HepG2 (cell line): ENCODE measurements around the gene EFEMP2. TPM values are rescaled to one million over a fixed set of nuclear protein-coding genes. Genes with fewer than 3 reads are reported as not detected.

Source experiments
- CEBPB ChIP-seq: IDR thresholded peaks from 2 replicates; pipeline ENCODE4 v1.6.1; 2011; ENCODE audit warnings: low read depth, low read length, improper control_type of control experiment, borderline replicate concordance
- DMTF1 ChIP-seq: sonication (generic); formaldehyde crosslinking; IDR thresholded peaks from 2 replicates; pipeline ENCODE4 v1.4.0; 2020; ENCODE audit warnings: mild to moderate bottlenecking, missing genetic modification reagents
- ETV6 ChIP-seq: sonication (generic); formaldehyde crosslinking; conservative IDR thresholded peaks from 2 replicates; pipeline ENCODE4 v1.4.0; 2020; ENCODE audit warnings: missing genetic modification reagents
- NCOA1 ChIP-seq: sonication (generic); formaldehyde crosslinking; IDR thresholded peaks from 2 replicates; pipeline ENCODE4 v1.9.0; 2021; ENCODE audit warnings: missing genetic modification reagents
- NFATC3 ChIP-seq: sonication (generic); formaldehyde crosslinking; IDR thresholded peaks from 2 replicates; pipeline ENCODE4 v1.5.1; 2020; ENCODE audit warnings: mild to moderate bottlenecking, missing genetic modification reagents
- NPAS2 ChIP-seq: sonication (generic); formaldehyde crosslinking; IDR thresholded peaks from 2 replicates; pipeline ENCODE4 v1.8.0; 2022; ENCODE audit warnings: mild to moderate bottlenecking, missing genetic modification reagents, borderline replicate concordance
- NR2F6 ChIP-seq, 2 experiments: IDR thresholded peaks; 2 replicates each; pipeline ENCODE4 v1.6.1; 2016; ENCODE audit warnings: antibody characterized with exemption in 1 of 2, mild to moderate bottlenecking in 1 of 2
- PATZ1 ChIP-seq: sonication (generic); formaldehyde crosslinking; IDR thresholded peaks from 2 replicates; pipeline ENCODE4 v1.4.0; 2020; ENCODE audit warnings: missing genetic modification reagents
- PBX2 ChIP-seq: IDR thresholded peaks from 2 replicates; pipeline ENCODE4 v1.6.1; 2016; ENCODE audit warnings: control low read depth
- PHF21A ChIP-seq: sonication (generic); formaldehyde crosslinking; IDR thresholded peaks from 2 replicates; pipeline ENCODE4 v1.5.0; 2020; ENCODE audit warnings: mild to moderate bottlenecking, missing genetic modification reagents
- PPARG ChIP-seq: conservative IDR thresholded peaks from 2 replicates; pipeline ENCODE4 v1.6.1; 2016; ENCODE audit warnings: missing biosample characterization, missing genetic modification reagents
- RELA ChIP-seq: sonication (generic); formaldehyde crosslinking; IDR thresholded peaks from 2 replicates; pipeline ENCODE4 v1.4.0; 2020; ENCODE audit warnings: missing genetic modification reagents
- SRSF9 ChIP-seq: fragments of 200-400 bp; formaldehyde crosslinking; IDR thresholded peaks from 2 replicates; pipeline ENCODE4 v1.6.1; 2018; ENCODE audit warnings: borderline replicate concordance, mild to moderate bottlenecking, low read depth, low read length; ENCODE audit not compliant: insufficient read depth, poor library complexity, severe bottlenecking
- STAT5B ChIP-seq: sonication (generic); formaldehyde crosslinking; IDR thresholded peaks from 2 replicates; pipeline ENCODE4 v1.4.0; 2020; ENCODE audit warnings: missing genetic modification reagents
- ZBTB21 ChIP-seq: sonication (generic); formaldehyde crosslinking; IDR thresholded peaks from 2 replicates; pipeline ENCODE4 v1.4.0; 2020; ENCODE audit warnings: missing genetic modification reagents
- ZFP36L1 ChIP-seq: sonication (generic); formaldehyde crosslinking; IDR thresholded peaks from 2 replicates; pipeline ENCODE4 v1.8.0; 2022; ENCODE audit warnings: mild to moderate bottlenecking, missing genetic modification reagents, moderate library complexity
- ZMYM4 ChIP-seq: sonication (generic); formaldehyde crosslinking; IDR thresholded peaks from 2 replicates; pipeline ENCODE4 v1.8.1; 2023; ENCODE audit warnings: mild to moderate bottlenecking, missing genetic modification reagents
- ZNF264 ChIP-seq: sonication (generic); formaldehyde crosslinking; IDR thresholded peaks from 2 replicates; pipeline ENCODE4 v1.4.0; 2020; ENCODE audit warnings: missing genetic modification reagents
- ZNF431 ChIP-seq: sonication (generic); formaldehyde crosslinking; IDR thresholded peaks from 2 replicates; pipeline ENCODE4 v1.9.0; 2022; ENCODE audit warnings: missing genetic modification reagents, low read depth, mild to moderate bottlenecking, borderline replicate concordance
- ZNF709 ChIP-seq: sonication (generic); formaldehyde crosslinking; IDR thresholded peaks from 2 replicates; pipeline ENCODE4 v1.5.0; 2020; ENCODE audit warnings: mild to moderate bottlenecking, missing genetic modification reagents
- polyA plus RNA-seq, 8 experiments: library from polyadenylated mRNA; depleted of rRNA in 3 of 8; stranded (reverse) in 7 of 8; unstranded in 1 of 8; fragments of >200 nt; fragmentation: Illumina TruSeq in 4 of 8; extraction: Trizol in 4 of 8; gene quantifications; 2 replicates each; pipeline versions ENCODE4 v1.2.1 to v1.2.3, GENCODE V29; 2011 to 2016; ENCODE audit warnings: low read depth in 4 of 8, missing spikeins in 1 of 8, mixed read lengths in 1 of 8; ENCODE audit not compliant: insufficient read depth in 1 of 8
- total RNA-seq, 5 experiments: library from RNA; depleted of rRNA; stranded (reverse); fragments of >200 nt; fragmentation: Illumina TruSeq; extraction: Trizol; gene quantifications; 2 replicates each; pipeline ENCODE4 v1.2.3, GENCODE V29; 2016; ENCODE audit warnings: low read depth in 1 of 5
- TF ChIP-seq, protein P1 (sequence below): IDR thresholded peaks from 2 replicates; pipeline ENCODE4 v1.6.1; 2018; ENCODE audit warnings: missing genetic modification reagents
- TF ChIP-seq, protein P2 (sequence below): sonication (generic); formaldehyde crosslinking; IDR thresholded peaks from 2 replicates; pipeline ENCODE4 v1.5.0; 2020; ENCODE audit warnings: missing genetic modification reagents
- TF ChIP-seq, protein P3 (sequence below): sonication (generic); formaldehyde crosslinking; IDR thresholded peaks from 2 replicates; pipeline ENCODE4 v1.9.0; 2021; ENCODE audit warnings: missing genetic modification reagents, borderline replicate concordance

Gene EFEMP2
- total and polyA plus RNA-seq, 2 of the 13 experiments (the other 11 are each of a cell fraction or from before 2014, with no cell fraction given), result 7.4 to 29.7 TPM

GRCh38 chr11:65854161-65854592 lies 18.4 kb downstream of the EFEMP2 start (continued):
- TF ChIP-seq, protein P1, sequence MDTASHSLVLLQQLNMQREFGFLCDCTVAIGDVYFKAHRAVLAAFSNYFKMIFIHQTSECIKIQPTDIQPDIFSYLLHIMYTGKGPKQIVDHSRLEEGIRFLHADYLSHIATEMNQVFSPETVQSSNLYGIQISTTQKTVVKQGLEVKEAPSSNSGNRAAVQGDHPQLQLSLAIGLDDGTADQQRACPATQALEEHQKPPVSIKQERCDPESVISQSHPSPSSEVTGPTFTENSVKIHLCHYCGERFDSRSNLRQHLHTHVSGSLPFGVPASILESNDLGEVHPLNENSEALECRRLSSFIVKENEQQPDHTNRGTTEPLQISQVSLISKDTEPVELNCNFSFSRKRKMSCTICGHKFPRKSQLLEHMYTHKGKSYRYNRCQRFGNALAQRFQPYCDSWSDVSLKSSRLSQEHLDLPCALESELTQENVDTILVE (CRISPR knock-in tag), result no peak
- TF ChIP-seq PATZ1 (CRISPR knock-in tag) (peak; percentile 48; the same call in 1 of the 2 replicates), NFATC3 (CRISPR knock-in tag) (no peak), STAT5B (CRISPR knock-in tag) (no peak), RELA (no peak), NPAS2 (CRISPR knock-in tag) (no peak), PHF21A (CRISPR knock-in tag) (0 out of 2 replicates have a peak, but pooled peaks have one; percentile 38), ZNF709 (CRISPR knock-in tag) (no peak), DMTF1 (CRISPR knock-in tag) (no peak), ETV6 (CRISPR knock-in tag) (no peak), ZFP36L1 (CRISPR knock-in tag) (no peak), CEBPB (no peak), SRSF9 (no peak), PPARG (CRISPR knock-in tag) (peak; percentile 62; the same call in 1 of the 2 replicates), ZNF431 (CRISPR knock-in tag) (peak; percentile 59; the same call in 1 of the 2 replicates), ZMYM4 (no peak), ZNF264 (CRISPR knock-in tag) (0 out of 2 replicates have a peak, but pooled peaks have one; percentile 23), ZBTB21 (CRISPR knock-in tag) (no peak), NCOA1 (CRISPR knock-in tag) (no peak), NR2F6 (IDR thresholded peaks at IDR 0.05) (peak; percentile 63), NR2F6 (CRISPR knock-in tag; IDR thresholded peaks at IDR 0.05) (peak; percentile 68), PBX2 (CRISPR knock-in tag) (no peak)
- TF ChIP-seq, protein P2, sequence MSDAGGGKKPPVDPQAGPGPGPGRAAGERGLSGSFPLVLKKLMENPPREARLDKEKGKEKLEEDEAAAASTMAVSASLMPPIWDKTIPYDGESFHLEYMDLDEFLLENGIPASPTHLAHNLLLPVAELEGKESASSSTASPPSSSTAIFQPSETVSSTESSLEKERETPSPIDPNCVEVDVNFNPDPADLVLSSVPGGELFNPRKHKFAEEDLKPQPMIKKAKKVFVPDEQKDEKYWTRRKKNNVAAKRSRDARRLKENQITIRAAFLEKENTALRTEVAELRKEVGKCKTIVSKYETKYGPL (CRISPR knock-in tag), result no peak
- TF ChIP-seq, protein P3, sequence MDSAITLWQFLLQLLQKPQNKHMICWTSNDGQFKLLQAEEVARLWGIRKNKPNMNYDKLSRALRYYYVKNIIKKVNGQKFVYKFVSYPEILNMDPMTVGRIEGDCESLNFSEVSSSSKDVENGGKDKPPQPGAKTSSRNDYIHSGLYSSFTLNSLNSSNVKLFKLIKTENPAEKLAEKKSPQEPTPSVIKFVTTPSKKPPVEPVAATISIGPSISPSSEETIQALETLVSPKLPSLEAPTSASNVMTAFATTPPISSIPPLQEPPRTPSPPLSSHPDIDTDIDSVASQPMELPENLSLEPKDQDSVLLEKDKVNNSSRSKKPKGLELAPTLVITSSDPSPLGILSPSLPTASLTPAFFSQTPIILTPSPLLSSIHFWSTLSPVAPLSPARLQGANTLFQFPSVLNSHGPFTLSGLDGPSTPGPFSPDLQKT (CRISPR knock-in tag), result no peak
